Neural crest cell (in vitro differentiated cells): ENCODE data around the gene CFAP97D2. TPM values are rescaled to one million over a fixed set of nuclear protein-coding genes. Genes with fewer than 3 reads are reported as not detected.

Source experiments
- DNase-seq: peaks from one replicate; pipeline ENCODE4 v3.0.0; 2021; ENCODE audit warnings: low read depth, mixed read lengths, low spot score
- H3K27ac Mint-ChIP-seq: one replicate; pipeline ENCODE4 v1.8.0; 2021; ENCODE audit warnings: mild to moderate bottlenecking, mixed read lengths; ENCODE audit not compliant: unreplicated experiment
- H3K27me3 Mint-ChIP-seq: 2 replicates; pipeline ENCODE4 v1.8.0; 2021; ENCODE audit warnings: low read depth, mild to moderate bottlenecking, mixed read lengths
- H3K36me3 Mint-ChIP-seq: 2 replicates; pipeline ENCODE4 v1.8.0; 2021; ENCODE audit warnings: low read depth, mild to moderate bottlenecking, mixed read lengths
- H3K4me1 Mint-ChIP-seq: 2 replicates; pipeline ENCODE4 v1.8.0; 2021; ENCODE audit warnings: mixed read lengths
- H3K4me3 Mint-ChIP-seq: one replicate; pipeline ENCODE4 v1.8.0; 2021; ENCODE audit warnings: mild to moderate bottlenecking, mixed read lengths
- H3K9me3 Mint-ChIP-seq: 2 replicates; pipeline ENCODE4 v1.8.0; 2021; ENCODE audit warnings: mixed read lengths
- CTCF ChIP-seq: fragments of 200-600 bp; sonication (generic); conservative IDR thresholded peaks from 2 replicates; pipeline ENCODE4 v1.5.0; 2021; ENCODE audit warnings: antibody characterized with exemption, mild to moderate bottlenecking
- total RNA-seq: library from RNA; stranded (reverse); gene quantifications from 2 replicates; pipeline ENCODE4 v1.2.1, GENCODE V29; 2021

The CFAP97D2 gene
- total RNA-seq, 1 donor from 2014 or later: not detected

- Mint-ChIP-seq H3K4me3 (no peak overlapping the region), H3K27ac (no peak overlapping the region), H3K9me3 (no peaks in the 10 kb centered on the region), H3K36me3 (no peaks in the 10 kb centered on the region), H3K4me1 (peaks cover 14% of the 10 kb centered on the region), H3K27me3 (peaks cover 3% of the 10 kb centered on the region)
- DNase-seq: no peak
- no peak for TF ChIP-seq CTCF
Observed at GRCh38 chr13:114161028-114161556, 18.0 kb upstream of the CFAP97D2 start.

- Mint-ChIP-seq H3K4me3 (no peak overlapping the region), H3K9me3 (no peaks in the 10 kb centered on the region), H3K27me3 (peaks cover 3% of the 10 kb centered on the region), H3K27ac (no peak overlapping the region), H3K36me3 (no peaks in the 10 kb centered on the region), H3K4me1 (peaks cover 17% of the 10 kb centered on the region)
- TF ChIP-seq CTCF: no peak
- no peak for DNase-seq
Observed at GRCh38 chr13:114161644-114162532, 17.2 kb upstream of the CFAP97D2 start.

GRCh38 chr13:114162533-114162922, 16.5 kb upstream of the CFAP97D2 start:
- H3K27me3 Mint-ChIP-seq: peaks cover 3% of the 10 kb centered on the region
- no peak for DNase-seq
- peak overlapping the region; percentile 69 for H3K27ac Mint-ChIP-seq
- H3K9me3 Mint-ChIP-seq: no peaks in the 10 kb centered on the region
- no peak for TF ChIP-seq CTCF
- no peak overlapping the region for H3K4me3 Mint-ChIP-seq
- no peaks in the 10 kb centered on the region for H3K36me3 Mint-ChIP-seq
- H3K4me1 Mint-ChIP-seq: peaks cover 23% of the 10 kb centered on the region

GRCh38 chr13:114164053-114164452, 15.0 kb upstream of the CFAP97D2 start:
- no peak for DNase-seq
- no peak for TF ChIP-seq CTCF
- no peaks in the 10 kb centered on the region for H3K36me3 Mint-ChIP-seq
- H3K27me3 Mint-ChIP-seq: peaks cover 3% of the 10 kb centered on the region
- peaks cover 3% of the 10 kb centered on the region for H3K9me3 Mint-ChIP-seq
- H3K4me1 Mint-ChIP-seq: peaks cover 27% of the 10 kb centered on the region
- no peak overlapping the region for H3K4me3 Mint-ChIP-seq
- H3K27ac Mint-ChIP-seq: no peak overlapping the region

- H3K4me1 Mint-ChIP-seq: peaks cover 27% of the 10 kb centered on the region
- H3K4me3 Mint-ChIP-seq: no peak overlapping the region
- DNase-seq: no peak
- H3K27ac Mint-ChIP-seq: peak overlapping the region; percentile 54
- peaks cover 3% of the 10 kb centered on the region for H3K27me3 Mint-ChIP-seq
- no peak for TF ChIP-seq CTCF
- peaks cover 5% of the 10 kb centered on the region for H3K9me3 Mint-ChIP-seq
- no peaks in the 10 kb centered on the region for H3K36me3 Mint-ChIP-seq
Observed at GRCh38 chr13:114164681-114165429, 14.2 kb upstream of the CFAP97D2 start.
